NCI-H774 (cell line): ENCODE data around the gene CNTD1.

Experiments used
- DNase-seq: peaks from one replicate; lab custom pipeline; 2025; lab: John Stamatoyannopoulos, UW

The CNTD1 gene

GRCh38 chr17:42779936-42780850, 18.5 kb upstream of the CNTD1 start, which contains the start of gene WNK4:
WNK4 (plus strand) TSS chr17:42780610; CDS start chr17:42780699, 89 bp downstream.
- DNase-seq: no peak

DNA sequence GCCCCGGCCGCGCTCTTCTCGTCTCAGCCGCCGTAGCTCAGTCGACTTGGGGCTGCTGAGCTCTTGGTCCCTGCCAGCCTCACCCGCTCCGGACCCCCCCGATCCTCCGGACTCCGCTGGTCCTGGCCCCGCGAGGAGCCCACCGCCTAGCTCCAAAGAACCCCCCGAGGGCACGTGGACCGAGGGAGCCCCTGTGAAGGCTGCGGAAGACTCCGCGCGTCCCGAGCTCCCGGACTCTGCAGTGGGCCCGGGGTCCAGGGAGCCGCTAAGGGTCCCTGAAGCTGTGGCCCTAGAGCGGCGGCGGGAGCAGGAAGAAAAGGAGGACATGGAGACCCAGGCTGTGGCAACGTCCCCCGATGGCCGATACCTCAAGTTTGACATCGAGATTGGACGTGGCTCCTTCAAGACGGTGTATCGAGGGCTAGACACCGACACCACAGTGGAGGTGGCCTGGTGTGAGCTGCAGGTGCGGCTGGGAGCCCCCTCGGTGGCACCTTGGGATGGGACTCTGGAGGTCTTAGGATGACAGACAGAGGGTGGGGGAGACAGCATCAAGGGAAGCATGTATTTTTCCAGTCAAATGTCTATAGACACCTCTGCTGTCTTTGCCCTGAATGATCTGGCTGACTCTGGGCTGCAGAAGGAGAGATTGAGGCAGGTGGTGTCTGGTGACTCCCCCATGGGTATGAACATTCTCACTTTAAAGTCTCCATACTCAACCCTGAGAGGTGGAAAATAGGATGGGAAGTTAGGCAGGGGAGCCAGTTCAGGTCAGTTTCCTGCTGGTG, 17.6 kb upstream of the CNTD1 start:
- no peak for DNase-seq

- DNase-seq: no peak
These were observed 17.0 kb upstream of the CNTD1 start for GRCh38 chr17:42781639-42782165.

DNA sequence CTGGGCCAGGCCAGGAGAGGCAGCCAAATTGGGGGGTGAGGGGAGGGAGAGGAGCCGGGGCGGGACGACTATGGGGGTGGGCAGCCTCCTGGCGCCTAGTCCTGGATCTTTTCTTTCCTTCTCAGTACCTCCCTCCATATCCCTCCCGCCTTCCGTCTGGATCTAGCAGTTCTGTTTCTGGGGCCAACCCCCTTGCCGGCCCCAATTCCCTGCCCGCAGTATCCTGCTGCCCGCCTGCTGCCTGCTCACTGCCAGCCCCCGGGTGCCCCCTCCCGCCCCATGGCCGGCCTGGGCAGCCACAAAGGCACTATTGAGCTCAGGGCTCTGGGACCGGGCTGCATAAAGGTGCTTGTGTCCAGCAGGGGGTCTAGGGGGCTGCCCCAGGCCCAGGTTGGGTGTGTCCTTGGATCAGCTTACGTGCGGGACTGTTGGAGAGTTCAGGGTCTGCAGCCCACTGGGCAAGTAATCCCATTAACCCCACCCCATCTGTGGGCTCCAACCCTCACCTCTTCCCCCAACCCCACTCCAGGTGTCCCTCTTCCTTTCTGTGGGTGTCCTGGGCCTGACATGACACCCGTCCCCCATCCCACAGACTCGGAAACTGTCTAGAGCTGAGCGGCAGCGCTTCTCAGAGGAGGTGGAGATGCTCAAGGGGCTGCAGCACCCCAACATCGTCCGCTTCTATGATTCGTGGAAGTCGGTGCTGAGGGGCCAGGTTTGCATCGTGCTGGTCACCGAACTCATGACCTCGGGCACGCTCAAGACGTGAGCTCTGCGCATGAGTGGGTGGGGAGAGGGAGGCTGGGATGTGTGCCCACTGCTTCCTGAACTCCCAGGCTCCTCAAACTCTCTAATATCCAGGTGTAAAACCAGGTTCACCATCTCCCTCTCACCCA, 16.2 kb upstream of the CNTD1 start:
- DNase-seq: no peak

- DNase-seq: no peak
These were observed 15.4 kb upstream of the CNTD1 start for GRCh38 chr17:42783062-42783790.

DNA sequence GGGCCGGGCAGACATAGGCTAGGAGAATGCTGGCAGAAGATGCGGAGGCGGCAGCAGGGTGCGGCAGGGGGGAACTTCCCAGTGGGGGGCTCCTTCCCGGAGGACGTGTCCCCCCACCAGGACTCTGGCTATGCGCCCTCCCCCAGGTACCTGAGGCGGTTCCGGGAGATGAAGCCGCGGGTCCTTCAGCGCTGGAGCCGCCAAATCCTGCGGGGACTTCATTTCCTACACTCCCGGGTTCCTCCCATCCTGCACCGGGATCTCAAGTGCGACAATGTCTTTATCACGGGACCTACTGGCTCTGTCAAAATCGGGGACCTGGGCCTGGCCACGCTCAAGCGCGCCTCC, 14.9 kb upstream of the CNTD1 start:
- DNase-seq: no peak

GRCh38 chr17:42784409-42784808, 14.3 kb upstream of the CNTD1 start:
- DNase-seq: no peak

GRCh38 chr17:42784811-42785592, 13.7 kb upstream of the CNTD1 start:
- DNase-seq: no peak

- DNase-seq: no peak
These were observed 11.4 kb upstream of the CNTD1 start for GRCh38 chr17:42787266-42787665.

DNA sequence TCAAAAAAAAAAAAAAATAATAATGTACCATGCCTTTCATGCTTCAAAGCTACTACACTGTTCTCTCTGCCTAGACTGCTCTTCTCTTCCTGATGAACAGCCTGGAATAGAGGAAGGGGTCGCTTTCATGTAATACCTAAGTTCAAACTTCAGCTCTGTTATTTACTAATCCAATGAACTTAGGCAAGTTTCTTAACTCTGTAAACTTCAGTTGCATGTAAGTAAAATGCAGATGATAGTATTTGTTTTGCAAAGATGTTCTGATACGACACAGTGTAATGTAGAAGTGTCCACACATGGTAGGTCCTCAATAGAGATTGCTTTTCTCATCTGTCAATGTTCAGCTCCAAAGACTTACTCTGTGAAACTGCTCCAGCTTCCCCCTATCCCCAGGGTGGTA, 6.7 kb upstream of the CNTD1 start:
- no peak for DNase-seq

DNA sequence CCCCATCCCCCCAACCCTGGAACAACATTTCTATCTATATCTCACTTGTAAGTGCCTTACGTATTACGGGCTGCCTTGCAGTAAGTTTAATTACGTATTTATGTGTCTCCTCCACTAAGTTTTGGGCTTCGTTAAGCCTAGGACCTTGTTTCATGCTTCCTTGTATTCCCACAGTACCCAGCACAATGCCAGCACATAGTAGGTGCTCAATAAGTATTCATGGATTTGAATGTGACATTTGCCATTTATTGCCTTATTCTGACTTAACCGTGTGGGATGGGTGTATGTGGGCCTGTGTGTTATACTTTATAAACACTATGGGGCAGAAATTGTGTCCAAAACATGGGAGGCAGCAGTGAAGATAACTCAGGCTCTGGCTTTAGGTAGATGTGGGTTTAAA, 6.1 kb upstream of the CNTD1 start:
- DNase-seq: no peak

GRCh38 chr17:42795061-42795460, 3.6 kb upstream of the CNTD1 start:
- no peak for DNase-seq

GRCh38 chr17:42795465-42795864, 3.2 kb upstream of the CNTD1 start:
- DNase-seq: no peak

DNA sequence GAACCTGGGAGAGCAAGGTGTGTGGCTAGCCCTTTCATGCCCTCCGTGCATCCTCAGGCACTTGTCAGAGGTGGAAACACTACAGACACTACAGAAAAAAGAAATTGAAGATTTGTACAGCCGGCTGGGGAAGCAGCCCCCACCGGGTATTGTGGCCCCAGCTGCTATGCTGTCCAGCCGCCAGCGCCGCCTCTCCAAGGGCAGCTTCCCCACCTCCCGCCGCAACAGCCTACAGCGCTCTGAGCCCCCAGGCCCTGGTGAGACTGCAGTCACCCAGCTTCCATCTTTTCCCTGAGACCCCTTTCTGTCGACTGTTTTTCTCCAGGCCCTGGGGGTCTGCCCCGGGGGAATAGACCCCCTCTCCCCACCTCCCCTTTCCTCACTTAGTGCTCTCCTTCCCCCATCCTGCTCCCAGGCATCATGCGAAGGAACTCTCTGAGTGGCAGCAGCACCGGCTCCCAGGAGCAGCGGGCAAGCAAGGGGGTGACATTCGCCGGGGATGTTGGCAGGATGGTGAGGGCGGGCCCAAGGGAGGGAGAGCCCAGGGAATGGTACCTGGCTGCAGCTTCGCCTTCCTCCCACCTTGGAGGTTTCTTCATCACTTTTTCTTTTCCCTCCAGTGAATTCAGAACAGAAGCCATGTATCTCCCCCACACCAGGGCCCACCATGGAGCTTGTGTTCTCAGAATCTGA, 2.4 kb upstream of the CNTD1 start:
- DNase-seq: no peak

DNA sequence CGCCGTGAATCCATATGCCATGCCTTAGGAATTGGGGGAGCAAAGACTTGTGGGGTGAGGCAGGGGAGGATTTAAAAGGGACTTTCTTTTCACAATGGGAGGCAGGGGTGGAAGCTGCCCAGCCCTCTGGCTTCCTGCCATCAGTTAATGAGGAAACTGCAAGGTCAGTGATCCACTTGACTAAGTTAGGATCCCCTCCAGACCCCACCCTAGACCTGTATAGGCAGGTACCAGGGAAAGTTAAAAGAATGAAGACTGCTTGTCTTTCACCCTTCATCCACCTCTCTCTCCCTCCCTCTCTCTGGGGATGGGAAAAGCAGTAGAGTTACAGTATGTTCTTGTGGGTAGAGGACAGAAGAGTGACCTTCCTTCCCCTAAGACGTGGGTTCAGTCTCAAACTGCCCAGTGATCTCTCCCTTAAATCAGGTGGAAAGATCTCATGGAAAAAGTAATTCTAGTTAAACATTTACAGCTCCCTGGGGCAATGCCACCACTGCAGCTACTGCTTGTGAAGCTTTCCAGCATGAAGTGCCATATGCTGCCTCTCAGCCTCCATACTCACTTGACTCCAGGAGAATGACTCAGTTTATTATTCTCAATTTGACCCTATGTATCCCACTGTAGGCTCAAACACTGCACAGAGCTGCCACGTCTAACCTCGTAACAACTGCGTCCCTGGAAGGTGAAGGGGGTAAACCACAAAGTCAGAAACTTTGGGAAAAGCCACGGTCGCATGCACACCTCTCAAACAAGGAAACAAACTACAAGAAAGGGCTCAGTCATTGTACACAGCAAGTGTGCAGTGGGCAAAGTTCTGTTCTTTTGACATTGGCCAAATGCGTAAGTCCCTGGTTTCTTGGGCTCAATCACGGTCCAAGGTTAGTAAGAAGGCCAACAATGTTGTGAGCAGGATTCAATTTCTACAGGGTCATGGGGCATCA, 1.3 kb upstream of the CNTD1 start:
- DNase-seq: no peak

DNA sequence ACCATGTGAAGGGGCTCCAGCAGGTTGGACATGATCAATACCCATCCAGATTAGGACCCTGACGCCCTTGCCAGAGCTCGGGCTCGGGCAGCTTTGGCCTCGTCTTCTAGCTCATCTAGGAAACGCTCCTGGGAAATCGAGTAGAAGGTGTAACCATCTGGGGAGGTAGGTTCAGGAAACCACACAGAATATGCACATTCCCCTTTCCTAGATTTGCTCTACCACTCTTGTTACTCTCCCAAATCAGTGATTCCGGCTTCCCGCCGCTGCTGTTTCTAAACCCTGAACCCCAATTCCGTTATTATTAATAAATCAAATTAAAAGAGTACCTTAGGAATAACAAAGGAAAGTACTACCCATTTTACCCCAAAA, 664 bp upstream of the CNTD1 start:
- DNase-seq: no peak

DNA sequence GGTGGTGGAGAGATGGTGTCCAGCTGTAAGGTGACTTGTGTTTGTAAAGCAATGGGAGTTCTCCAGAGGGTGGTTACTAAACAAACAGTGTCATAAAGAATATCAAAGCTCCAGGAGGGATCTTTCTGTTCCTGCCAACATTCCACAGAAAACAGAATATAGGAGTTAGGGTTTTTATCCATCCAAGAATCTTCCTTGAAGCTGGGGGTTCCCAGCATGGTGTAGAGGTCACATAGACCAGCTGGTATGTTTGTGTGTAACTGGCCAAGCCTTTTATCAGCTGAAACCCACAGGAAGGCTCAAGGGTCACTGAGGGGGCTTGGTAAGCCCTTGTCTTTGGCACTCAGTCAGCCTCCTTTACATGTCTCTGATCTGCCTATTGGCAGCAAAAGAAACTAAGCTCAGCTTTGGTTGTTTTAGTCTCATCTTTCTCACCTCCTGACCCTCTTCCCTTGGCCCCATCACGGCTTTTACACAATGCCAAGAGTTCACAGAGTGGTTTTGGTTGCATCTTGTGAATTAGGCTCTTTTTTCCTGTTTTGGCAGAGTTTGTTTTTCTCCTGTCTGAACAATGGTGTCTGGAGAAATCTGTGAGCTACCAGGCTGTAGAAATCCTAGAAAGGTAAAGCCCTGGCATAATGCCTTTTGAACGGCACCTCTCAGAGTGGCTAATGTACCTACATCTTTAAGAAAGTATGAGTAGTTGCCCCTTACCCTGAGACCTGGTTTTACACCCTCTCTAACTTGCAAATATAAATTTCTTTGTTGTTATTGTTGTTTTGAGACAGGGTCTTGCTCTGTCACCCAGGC, 4.6 kb downstream of the CNTD1 start:
- DNase-seq: no peak

GRCh38 chr17:42804918-42805367, 6.3 kb downstream of the CNTD1 start:
- DNase-seq: peak; percentile 95
